ENCODE data around the gene OR4F17. TPM values are rescaled to one million over a fixed set of nuclear protein-coding genes. Genes with fewer than 3 reads are reported as not detected.

OR4F17 gene
- not detected for total RNA-seq

GRCh38 chr19:106804-107203 lies at the start of gene OR4F17:
Gene OR4F17, plus strand, starts transcription at chr19:107104. Its CDS starts 3,575 bp downstream, at chr19:110679.

Other genes with a start within 250 kb of the OR4F17 start
- under 1 TPM in 1 of 2 experiments, not detected in 1; 0.29 TPM for gene PLPP2, start 184.3 kb downstream of the OR4F17 start, total RNA-seq
- gene MIER2, start 237.7 kb downstream of the OR4F17 start, total RNA-seq = 10 to 100 TPM; 22.5 to 24.4 TPM

All from activated naive CD4-positive, alpha-beta T cell treated with anti-CD3 and anti-CD28 coated beads, Interleukin-2, amount 10 ng/mL, durations not matched to agents 5 hours and 36 hours (primary cell).